ENCODE data around the gene UBA52. TPM values are rescaled to one million over a fixed set of nuclear protein-coding genes. Genes with fewer than 3 reads are reported as not detected.

UBA52 gene
- total RNA-seq, 1 donor from 2014 or later, result 747 TPM

GRCh38 chr19:18626906-18627305 is 55.2 kb downstream of the UBA52 start:
- Histone ChIP-seq H3K4me1 (no peaks in the 10 kb centered on the region), H3K36me3 (no peaks in the 10 kb centered on the region), H3K27me3 (no peaks in the 10 kb centered on the region), H3K4me3 (no peak overlapping the region), H3K9me3 (no peaks in the 10 kb centered on the region), H3K27ac (no peak overlapping the region)
- intact Hi-C loops (cut with DNase I), result no loop called here
- TF ChIP-seq POLR2AphosphoS5 (IDR thresholded peaks at IDR 0.05; ENCODE audit: insufficient read depth in 1 of 2, low read depth in 1 of 2), result no peak
- TF ChIP-seq POLR2A (IDR thresholded peaks at IDR 0.05), result no peak
- no peak for TF ChIP-seq CTCF (IDR thresholded peaks at IDR 0.05)
- no peak for DNase-seq (ENCODE audit: extremely low spot score in 2 of 2)

Other genes with a start within 250 kb of the UBA52 start
- 54.3 TPM for gene LSM4, start 248.8 kb upstream of the UBA52 start, total RNA-seq
- 27.5 TPM for gene PGPEP1, start 231.3 kb upstream of the UBA52 start, total RNA-seq
- gene GDF15, start 185.7 kb upstream of the UBA52 start, total RNA-seq, result 25.5 TPM
- gene LRRC25, start 174.2 kb upstream of the UBA52 start, total RNA-seq, result 3.9 TPM
- 72.7 TPM for gene SSBP4, start 152.5 kb upstream of the UBA52 start, total RNA-seq
- 57.5 TPM for gene ISYNA1, start 133.7 kb upstream of the UBA52 start, total RNA-seq
- 25.3 TPM for gene ELL, start 49.8 kb upstream of the UBA52 start, total RNA-seq
- gene FKBP8, start 28.3 kb upstream of the UBA52 start, total RNA-seq, result 376 TPM
- 131 TPM for gene KXD1, start 14.0 kb upstream of the UBA52 start, total RNA-seq
- gene REX1BD, start 16.9 kb downstream of the UBA52 start, total RNA-seq, result 124 TPM
- 15.2 TPM for gene CRLF1, start 34.9 kb downstream of the UBA52 start, total RNA-seq
- gene TMEM59L, start 41.0 kb downstream of the UBA52 start, total RNA-seq, result 4.2 TPM
- gene KLHL26, start 65.2 kb downstream of the UBA52 start, total RNA-seq, result 8.3 TPM
- 7.4 TPM for gene CRTC1, start 111.8 kb downstream of the UBA52 start, total RNA-seq
- gene COMP, start 219.4 kb downstream of the UBA52 start, total RNA-seq, result 0.98 TPM